ENCODE data around the gene CDC14C. TPM values are rescaled to one million over a fixed set of nuclear protein-coding genes. Genes with fewer than 3 reads are reported as not detected.
"Not testable (repeated sequence)": the region's sequence is repeated elsewhere in the genome, so short reads cannot be mapped to it uniquely, and the experiment has no call there.

CDC14C gene
- polyA plus RNA-seq (ENCODE audit: low read depth in 6 of 6) = not detected

- peaks cover 0 to 5% (median 0%) of the 10 kb centered on the region in 7 donors for H3K9me3 Mint-ChIP-seq
- H3K36me3 Mint-ChIP-seq = no peaks in the 10 kb centered on the region
- H3K4me3 Mint-ChIP-seq = no peak within 1 kb of the TSS
- DNase-seq (no peak), ATAC-seq (ENCODE audit: low read depth in 2 of 2) (no peak)
- H3K4me1 Mint-ChIP-seq = no peaks in the 10 kb centered on the region
- no peak within 1 kb of the TSS for H3K27ac Mint-ChIP-seq
- no peaks in the 10 kb centered on the region for H3K27me3 Mint-ChIP-seq
These were observed at the start of gene CDC14C for GRCh38 chr7:48924433-48924832. TSS of gene CDC14C (plus strand) at chr7:48924547. CDS start at chr7:48924673, 126 bp downstream.

GRCh38 chr7:48875045-48875916, 49.1 kb upstream of the CDC14C start:
- H3K27me3 Mint-ChIP-seq = no peaks in the 10 kb centered on the region
- peaks cover 0 to 7% (median 0%) of the 10 kb centered on the region in 7 donors for H3K9me3 Mint-ChIP-seq
- H3K27ac Mint-ChIP-seq = peak overlapping the region in 1 of 6 donors; percentile 37
- H3K4me1 Mint-ChIP-seq = no peaks in the 10 kb centered on the region
- H3K4me3 Mint-ChIP-seq = no peak overlapping the region
- DNase-seq (no peak), ATAC-seq (ENCODE audit: low read depth in 2 of 2) (no peak)
- H3K36me3 Mint-ChIP-seq = no peaks in the 10 kb centered on the region

- H3K36me3 Mint-ChIP-seq = no peaks in the 10 kb centered on the region
- H3K4me3 Mint-ChIP-seq = no peak overlapping the region
- ATAC-seq (ENCODE audit: low read depth in 2 of 2) (no peak), DNase-seq (no peak)
- H3K9me3 Mint-ChIP-seq = peaks cover 0 to 7% (median 0%) of the 10 kb centered on the region in 7 donors
- no peak overlapping the region for H3K27ac Mint-ChIP-seq
- no peaks in the 10 kb centered on the region for H3K27me3 Mint-ChIP-seq
- H3K4me1 Mint-ChIP-seq = no peaks in the 10 kb centered on the region
These were observed 48.3 kb upstream of the CDC14C start for GRCh38 chr7:48876087-48876486.

- Mint-ChIP-seq H3K4me1 (no peaks in the 10 kb centered on the region), H3K9me3 (peaks cover 0 to 21% (median 7%) of the 10 kb centered on the region in 7 donors), H3K4me3 (no peak overlapping the region), H3K27ac (no peak overlapping the region), H3K36me3 (no peaks in the 10 kb centered on the region), H3K27me3 (no peaks in the 10 kb centered on the region)
- ATAC-seq (ENCODE audit: low read depth in 2 of 2) (no peak), DNase-seq (no peak)
These were observed 43.5 kb upstream of the CDC14C start for GRCh38 chr7:48880851-48881250.

GRCh38 chr7:48887500-48887899, 36.8 kb upstream of the CDC14C start:
- Mint-ChIP-seq H3K9me3 (peaks cover 9 to 43% (median 19%) of the 10 kb centered on the region in 7 donors), H3K27me3 (no peaks in the 10 kb centered on the region), H3K4me3 (no peak overlapping the region), H3K4me1 (no peaks in the 10 kb centered on the region), H3K27ac (peak overlapping the region in 1 of 6 donors; percentile 20), H3K36me3 (no peaks in the 10 kb centered on the region)
- ATAC-seq (ENCODE audit: low read depth in 2 of 2) (no peak), DNase-seq (no peak)

- no peak overlapping the region for H3K4me3 Mint-ChIP-seq
- DNase-seq (no peak), ATAC-seq (ENCODE audit: low read depth in 2 of 2) (no peak)
- H3K27me3 Mint-ChIP-seq = no peaks in the 10 kb centered on the region
- H3K9me3 Mint-ChIP-seq = peaks cover 7 to 42% (median 19%) of the 10 kb centered on the region in 7 donors
- H3K4me1 Mint-ChIP-seq = no peaks in the 10 kb centered on the region
- no peaks in the 10 kb centered on the region for H3K36me3 Mint-ChIP-seq
- no peak overlapping the region for H3K27ac Mint-ChIP-seq
These were observed 29.8 kb upstream of the CDC14C start for GRCh38 chr7:48894574-48894973.

GRCh38 chr7:48899932-48900331, 24.4 kb upstream of the CDC14C start:
- Mint-ChIP-seq H3K4me1 (no peaks in the 10 kb centered on the region), H3K27ac (no peak overlapping the region), H3K4me3 (no peak overlapping the region), H3K27me3 (no peaks in the 10 kb centered on the region), H3K36me3 (no peaks in the 10 kb centered on the region), H3K9me3 (peaks cover 0 to 15% (median 5%) of the 10 kb centered on the region in 7 donors)
- DNase-seq (no peak), ATAC-seq (ENCODE audit: low read depth in 2 of 2) (no peak)

- DNase-seq (no peak), ATAC-seq (ENCODE audit: low read depth in 2 of 2) (no peak)
- Mint-ChIP-seq H3K27ac (no peak overlapping the region), H3K27me3 (no peaks in the 10 kb centered on the region), H3K4me1 (no peaks in the 10 kb centered on the region), H3K9me3 (peaks cover 0 to 19% (median 6%) of the 10 kb centered on the region in 7 donors), H3K36me3 (no peaks in the 10 kb centered on the region), H3K4me3 (no peak overlapping the region)
These were observed 22.4 kb upstream of the CDC14C start for GRCh38 chr7:48901966-48902365.

- ATAC-seq (ENCODE audit: low read depth in 2 of 2) = no peak
- peaks cover 0 to 22% (median 7%) of the 10 kb centered on the region in 7 donors for H3K9me3 Mint-ChIP-seq
- no peaks in the 10 kb centered on the region for H3K27me3 Mint-ChIP-seq
- H3K36me3 Mint-ChIP-seq = no peaks in the 10 kb centered on the region
- no peak for DNase-seq
- no peaks in the 10 kb centered on the region for H3K4me1 Mint-ChIP-seq
- H3K27ac Mint-ChIP-seq = no peak overlapping the region
- H3K4me3 Mint-ChIP-seq = no peak overlapping the region
These were observed 19.4 kb upstream of the CDC14C start for GRCh38 chr7:48904975-48905374.

GRCh38 chr7:48905686-48906085, 18.7 kb upstream of the CDC14C start:
- not testable (repeated sequence) for H3K4me1 Mint-ChIP-seq; ATAC-seq (ENCODE audit: low read depth in 2 of 2); DNase-seq; H3K27me3 Mint-ChIP-seq; H3K36me3 Mint-ChIP-seq; H3K27ac Mint-ChIP-seq; H3K4me3 Mint-ChIP-seq
- peaks cover 2 to 24% (median 7%) of the 10 kb centered on the region in 7 donors for H3K9me3 Mint-ChIP-seq

GRCh38 chr7:48909887-48910286, 14.5 kb upstream of the CDC14C start:
- not testable (repeated sequence) for H3K27ac Mint-ChIP-seq; DNase-seq; H3K4me1 Mint-ChIP-seq; ATAC-seq (ENCODE audit: low read depth in 2 of 2); H3K4me3 Mint-ChIP-seq; H3K27me3 Mint-ChIP-seq; H3K36me3 Mint-ChIP-seq
- peaks cover 6 to 42% (median 13%) of the 10 kb centered on the region in 7 donors for H3K9me3 Mint-ChIP-seq

GRCh38 chr7:48931481-48931880, 7.1 kb downstream of the CDC14C start:
- DNase-seq (no peak), ATAC-seq (ENCODE audit: low read depth in 2 of 2) (no peak)
- Mint-ChIP-seq H3K4me1 (no peaks in the 10 kb centered on the region), H3K4me3 (no peak overlapping the region), H3K36me3 (no peaks in the 10 kb centered on the region), H3K27ac (no peak overlapping the region), H3K9me3 (peaks cover 0 to 11% (median 0%) of the 10 kb centered on the region in 7 donors), H3K27me3 (no peaks in the 10 kb centered on the region)

GRCh38 chr7:48932126-48932910, 8.0 kb downstream of the CDC14C start:
- Mint-ChIP-seq H3K4me1 (no peaks in the 10 kb centered on the region), H3K9me3 (peaks cover 0 to 11% (median 0%) of the 10 kb centered on the region in 7 donors), H3K27me3 (no peaks in the 10 kb centered on the region), H3K4me3 (no peak overlapping the region), H3K36me3 (no peaks in the 10 kb centered on the region), H3K27ac (no peak overlapping the region)
- DNase-seq (no peak), ATAC-seq (ENCODE audit: low read depth in 2 of 2) (no peak)

All from naive B cell (primary cell).